HEK293T (cell line): ENCODE results near the gene SPATA25.
A peak's percentile ranks its signal among the peaks of the same experiment; 100 is the strongest.

Experiments used
- CTCF ChIA-PET: fragments of 350-600 bp; formaldehyde crosslinking; extraction: SDS; loops from one replicate; lab custom pipeline; 2021; ENCODE audit warnings: antibody characterized with exemption, inconsistent platforms; lab: Yijun Ruan, JAX
- POLR2A ChIA-PET: fragments of 350-600 bp; formaldehyde crosslinking; extraction: SDS; loops from one replicate; lab custom pipeline; 2020; ENCODE audit warnings: antibody characterized with exemption, inconsistent platforms; lab: Yijun Ruan, JAX
- DNase-seq: peaks from one replicate; pipeline ENCODE4 v3.0.0; 2012; ENCODE audit warnings: mixed read lengths; ENCODE audit errors: extremely low spot score
- ARNT ChIP-seq: fragments of 450-650 bp; IDR thresholded peaks from 2 replicates; pipeline ENCODE4 v1.6.1; 2017; ENCODE audit warnings: mild to moderate bottlenecking
- BHLHE40 ChIP-seq: fragments of 450-650 bp; IDR thresholded peaks from 2 replicates; pipeline ENCODE4 v1.6.1; 2016; ENCODE audit warnings: mild to moderate bottlenecking, moderate library complexity, borderline replicate concordance
- CTBP1 ChIP-seq: fragments of 450-650 bp; IDR thresholded peaks from 2 replicates; pipeline ENCODE4 v1.6.1; 2016; ENCODE audit warnings: borderline replicate concordance
- ELF4 ChIP-seq: fragments of 450-650 bp; IDR thresholded peaks from 2 replicates; pipeline ENCODE4 v1.6.1; 2017; ENCODE audit warnings: antibody characterized with exemption
- FOXA1 ChIP-seq: fragments of 450-650 bp; IDR thresholded peaks from 2 replicates; pipeline ENCODE4 v1.6.1; 2016; ENCODE audit warnings: mild to moderate bottlenecking
- FOXK2 ChIP-seq: fragments of 450-650 bp; IDR thresholded peaks from 2 replicates; pipeline ENCODE4 v1.6.1; 2016; ENCODE audit warnings: mild to moderate bottlenecking
- FOXM1 ChIP-seq: fragments of 450-650 bp; IDR thresholded peaks from 2 replicates; pipeline ENCODE4 v1.6.1; 2017; ENCODE audit warnings: mild to moderate bottlenecking, borderline replicate concordance
- HDGF ChIP-seq: fragments of 450-650 bp; IDR thresholded peaks from 2 replicates; pipeline ENCODE4 v1.6.1; 2017; ENCODE audit warnings: antibody characterized with exemption, borderline replicate concordance
- L3MBTL2 ChIP-seq: fragments of 450-650 bp; conservative IDR thresholded peaks from 2 replicates; pipeline ENCODE4 v1.6.1; 2016; ENCODE audit warnings: mild to moderate bottlenecking
- LEF1 ChIP-seq: fragments of 450-650 bp; IDR thresholded peaks from 2 replicates; pipeline ENCODE4 v1.6.1; 2017; ENCODE audit warnings: mild to moderate bottlenecking, borderline replicate concordance
- NFRKB ChIP-seq: fragments of 450-650 bp; IDR thresholded peaks from 2 replicates; pipeline ENCODE4 v1.6.1; 2016; ENCODE audit warnings: mild to moderate bottlenecking, moderate library complexity
- SP1 ChIP-seq: fragments of 450-650 bp; IDR thresholded peaks from 2 replicates; pipeline ENCODE4 v1.6.1; 2017
- SUZ12 ChIP-seq: fragments of 450-650 bp; IDR thresholded peaks from 2 replicates; pipeline ENCODE4 v1.6.1; 2016; ENCODE audit warnings: mild to moderate bottlenecking
- TARDBP ChIP-seq: fragments of 450-650 bp; IDR thresholded peaks from 2 replicates; pipeline ENCODE4 v1.6.1; 2016
- ZNF384 ChIP-seq: fragments of 450-650 bp; IDR thresholded peaks from 2 replicates; pipeline ENCODE4 v1.6.1; 2016
- TF ChIP-seq, protein P1 (sequence below): fragments of 450-650 bp; IDR thresholded peaks from 2 replicates; pipeline ENCODE4 v1.6.1; 2016

SPATA25 gene

DNA sequence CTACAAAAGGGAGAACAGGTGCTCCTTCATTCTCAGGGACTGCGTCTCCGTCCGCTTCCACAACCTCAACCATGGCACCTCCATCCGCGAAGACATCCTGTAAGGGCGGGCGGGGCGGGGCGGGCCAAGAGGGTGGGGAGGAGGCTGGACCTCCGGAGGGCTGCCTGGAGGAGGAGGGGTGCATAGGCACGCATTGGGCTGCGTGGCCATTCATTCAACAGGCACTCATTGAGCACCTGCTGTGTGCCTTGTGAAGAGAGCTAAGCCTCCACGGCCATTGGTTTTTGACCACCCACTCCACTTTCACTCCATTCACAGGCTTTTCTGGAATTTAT is 29.6 kb downstream of the SPATA25 start:
- TF ChIP-seq ARNT (no peak), L3MBTL2 (no peak; the same call in 1 of the 2 replicates), SP1 (no peak), FOXK2 (no peak), TARDBP (no peak), HDGF (no peak), NFRKB (no peak), LEF1 (no peak), BHLHE40 (no peak)
- CTCF ChIA-PET, result no interaction called here
- POLR2A ChIA-PET, result interaction anchor here (0.9 to 2.9 kb wide), 7 partner anchors 21 to 77 kb away, joined by 3 to 9 read pairs (median 6); partner anchors contain the start of genes PCIF1, SNX21 and ZSWIM1
- peak; percentile 70 for DNase-seq

DNA sequence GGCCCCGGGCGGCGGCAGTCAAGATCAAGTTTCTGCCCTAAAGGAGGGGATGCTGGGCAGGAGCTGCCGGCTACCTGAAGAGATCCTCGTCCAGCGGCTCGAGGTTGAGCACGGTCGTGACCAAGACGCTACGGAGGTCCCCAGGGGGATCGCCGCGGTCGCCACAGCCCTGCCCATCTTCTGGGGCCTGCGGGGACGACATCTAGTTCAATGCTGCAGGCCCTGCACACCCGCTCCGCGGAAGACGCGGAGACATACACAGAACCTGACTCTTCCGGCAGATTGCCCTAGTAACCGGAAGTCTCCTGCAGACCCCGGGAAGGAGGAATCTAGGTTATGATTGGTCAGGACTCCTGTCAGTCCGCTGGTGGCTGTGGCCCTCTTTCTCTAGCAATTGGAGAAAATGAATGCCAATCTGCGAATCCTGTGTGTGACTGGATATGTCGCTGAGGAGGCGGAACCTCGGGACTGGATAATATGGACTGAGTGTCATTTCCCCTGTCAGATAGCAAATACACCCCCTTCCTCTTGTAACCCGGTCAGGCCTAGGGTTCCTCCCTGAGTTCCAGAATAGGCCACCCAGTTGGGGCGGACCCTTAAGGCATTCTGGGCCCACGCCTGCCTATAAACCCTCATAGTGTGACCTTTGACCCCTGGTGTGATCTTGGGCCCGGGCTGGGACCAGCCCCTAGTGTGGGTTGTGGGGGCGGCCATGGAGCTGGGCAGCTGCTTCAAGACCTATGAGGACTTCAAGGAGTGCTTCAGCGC is 30.1 kb downstream of the SPATA25 start, which contains the start of the genes ACOT8 and ZSWIM3:
ACOT8 (minus strand) TSS at position 279 of the 768 bp plus-strand sequence; CDS start at position 202, 77 bp downstream.
ZSWIM3 (plus strand) TSS at position 501 of the 768 bp plus-strand sequence; CDS start at position 713, 212 bp downstream.
- TF ChIP-seq ELF4, result peak; percentile 84
- no peak for TF ChIP-seq FOXA1
- no peak for TF ChIP-seq ZNF384
- no peak for TF ChIP-seq FOXK2
- 0 out of 2 replicates have a peak, but pooled peaks have one; percentile 23 for TF ChIP-seq FOXM1
- TF ChIP-seq TARDBP, result no peak
- TF ChIP-seq, protein P1, sequence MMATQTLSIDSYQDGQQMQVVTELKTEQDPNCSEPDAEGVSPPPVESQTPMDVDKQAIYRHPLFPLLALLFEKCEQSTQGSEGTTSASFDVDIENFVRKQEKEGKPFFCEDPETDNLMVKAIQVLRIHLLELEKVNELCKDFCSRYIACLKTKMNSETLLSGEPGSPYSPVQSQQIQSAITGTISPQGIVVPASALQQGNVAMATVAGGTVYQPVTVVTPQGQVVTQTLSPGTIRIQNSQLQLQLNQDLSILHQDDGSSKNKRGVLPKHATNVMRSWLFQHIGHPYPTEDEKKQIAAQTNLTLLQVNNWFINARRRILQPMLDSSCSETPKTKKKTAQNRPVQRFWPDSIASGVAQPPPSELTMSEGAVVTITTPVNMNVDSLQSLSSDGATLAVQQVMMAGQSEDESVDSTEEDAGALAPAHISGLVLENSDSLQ, result peak; percentile 100
- TF ChIP-seq ARNT, result no peak
- no peak for TF ChIP-seq SP1
- TF ChIP-seq HDGF, result 0 out of 2 replicates have a peak, but pooled peaks have one; percentile 32
- peak; percentile 48 for TF ChIP-seq L3MBTL2
- 0 out of 2 replicates have a peak, but pooled peaks have one; percentile 35 for TF ChIP-seq LEF1
- TF ChIP-seq NFRKB, result no peak
- peak; percentile 99 for DNase-seq
- ChIA-PET POLR2A (interaction anchor here (0.8 to 2.9 kb wide), 13 partner anchors 13 to 77 kb away, joined by 3 to 9 read pairs (median 5); partner anchors contain the start of genes PCIF1, SNX21, UBE2C and ZSWIM1), CTCF (no interaction called here)

DNA sequence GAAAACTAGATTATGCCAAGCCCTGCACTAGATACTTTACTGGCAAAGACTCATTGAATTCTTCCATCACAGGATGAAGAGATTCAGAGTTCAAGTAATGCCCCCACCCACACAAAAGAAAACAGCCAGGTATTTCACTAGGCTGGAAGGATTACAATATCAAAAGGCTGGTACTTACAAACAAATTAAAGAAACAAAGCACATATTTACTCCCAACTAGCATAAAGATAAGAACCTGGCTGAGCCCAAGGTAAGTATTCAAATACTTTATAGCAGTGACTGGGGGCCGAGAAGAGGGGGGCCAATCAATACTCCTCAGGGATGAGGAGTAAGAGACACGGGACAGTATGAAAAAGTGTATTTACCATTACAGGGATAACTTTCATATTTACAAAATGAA is 33.9 kb downstream of the SPATA25 start:
- TF ChIP-seq SUZ12, result no peak
- no peak for TF ChIP-seq BHLHE40
- no peak for TF ChIP-seq ELF4
- no peak for TF ChIP-seq FOXM1
- TF ChIP-seq HDGF, result no peak
- TF ChIP-seq ZNF384, result no peak
- TF ChIP-seq FOXK2, result no peak
- TF ChIP-seq L3MBTL2, result no peak
- no peak for TF ChIP-seq TARDBP
- TF ChIP-seq CTBP1, result no peak
- no peak for TF ChIP-seq ARNT
- POLR2A ChIA-PET, result no interaction called here
- DNase-seq, result no peak
- CTCF ChIA-PET, result no interaction called here

DNA sequence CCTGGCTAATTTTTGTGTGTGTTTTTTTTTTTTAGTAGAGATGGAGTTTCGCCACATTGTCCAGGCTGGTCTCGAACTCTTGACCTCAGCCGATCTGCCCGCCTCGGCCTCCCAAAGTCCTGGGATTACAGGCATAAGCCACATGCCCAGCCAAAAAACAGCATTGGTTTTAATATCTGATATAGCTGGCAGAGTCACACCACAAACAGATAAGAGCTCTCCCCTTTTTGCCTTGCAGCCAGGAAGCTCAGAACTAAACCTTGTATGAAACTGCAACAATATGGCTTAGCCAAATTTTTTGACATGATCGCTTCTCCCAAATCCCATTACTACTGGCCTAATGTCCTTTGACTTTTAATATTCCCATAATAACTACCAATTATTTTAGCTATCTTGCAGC is 35.1 kb downstream of the SPATA25 start:
- CTCF ChIA-PET, result interaction anchor here (0.6 kb wide), 1 partner anchor 82 kb away, joined by 3 read pairs; no protein-coding TSS in a partner anchor
- POLR2A ChIA-PET, result no interaction called here
- no peak for DNase-seq
- TF ChIP-seq FOXM1 (no peak), BHLHE40 (no peak)

DNA sequence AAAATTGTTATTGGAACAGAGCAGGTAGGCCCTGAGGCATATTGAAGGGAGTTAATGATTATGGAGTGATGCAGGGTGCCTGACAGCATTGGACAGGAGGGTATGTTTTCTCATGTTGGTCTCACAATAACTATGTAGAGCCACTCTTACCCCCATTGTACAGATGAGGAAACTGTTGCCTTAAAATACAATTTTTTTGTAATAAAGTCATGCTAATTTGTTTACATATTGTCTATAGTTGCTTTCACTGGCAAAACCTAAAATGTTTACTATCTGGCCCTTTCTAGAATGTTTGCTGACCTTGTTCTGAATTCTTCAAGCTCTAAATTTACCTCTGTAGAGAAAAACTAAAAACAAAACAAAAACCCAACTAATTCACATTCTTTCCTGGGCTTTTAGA is 35.9 kb downstream of the SPATA25 start:
- ChIA-PET CTCF (no interaction called here), POLR2A (no interaction called here)
- TF ChIP-seq, protein P1, result no peak
- no peak for TF ChIP-seq FOXM1
- DNase-seq, result no peak

DNA sequence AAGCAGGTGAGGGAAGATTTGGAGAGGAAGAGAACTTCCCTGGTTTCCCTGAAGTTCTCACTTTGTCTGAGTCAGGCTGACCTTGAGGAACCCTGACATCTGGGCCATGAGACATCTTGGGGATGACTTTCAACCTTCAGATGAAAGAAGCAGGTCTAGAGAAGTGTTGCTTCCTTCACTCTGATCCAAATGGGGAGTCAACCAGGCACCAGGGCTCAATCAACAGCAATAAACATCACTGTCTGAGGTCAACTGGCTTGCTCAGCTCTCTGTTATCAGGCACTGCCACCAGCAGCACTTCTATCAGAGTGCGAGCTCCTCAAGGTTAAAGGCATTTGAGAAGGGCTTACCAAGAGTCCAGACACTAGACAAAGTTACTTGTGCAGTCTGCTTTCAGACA is 36.5 kb downstream of the SPATA25 start:
- DNase-seq, result no peak
- TF ChIP-seq HDGF (no peak), L3MBTL2 (no peak), CTBP1 (no peak), ZNF384 (no peak), LEF1 (no peak)
- TF ChIP-seq, protein P1, result no peak
- CTCF ChIA-PET, result no interaction called here
- POLR2A ChIA-PET, result no interaction called here

DNA sequence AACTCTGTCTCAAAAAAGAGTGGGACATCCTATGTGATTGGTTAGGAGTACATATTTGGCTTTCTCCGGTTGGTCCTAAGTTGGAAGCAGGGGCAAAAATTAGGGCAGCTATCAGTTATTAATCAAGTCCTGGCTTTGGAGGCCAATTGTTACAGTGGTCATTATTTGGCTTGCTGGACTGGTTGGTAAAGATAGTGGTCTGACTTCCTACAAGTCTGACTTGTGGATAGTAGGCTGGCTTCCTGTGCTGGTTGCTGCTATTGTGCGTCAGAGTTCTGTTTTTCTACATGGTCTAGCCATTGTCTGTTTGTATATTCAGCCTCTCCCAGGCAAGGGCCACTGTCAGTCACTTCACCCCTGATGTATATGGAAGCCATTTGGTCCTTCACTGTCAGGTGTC is 37.2 kb downstream of the SPATA25 start:
- CTCF ChIA-PET, result no interaction called here
- TF ChIP-seq FOXA1 (no peak), ZNF384 (no peak), SUZ12 (no peak), BHLHE40 (no peak), L3MBTL2 (no peak)
- no peak for DNase-seq
- POLR2A ChIA-PET, result no interaction called here
